ENCODE data around the gene KIF25.

- TF ChIP-seq CTCF (IDR thresholded peaks at IDR 0.05) (no peak), POLR2A (IDR thresholded peaks at IDR 0.05) (no peak)
These were observed 39.8 kb upstream of the KIF25 start for GRCh38 chr6:167957626-167958025.

All from uterus (tissue), 2 donors.